Mesenchymal stem cell (in vitro differentiated cells and primary cell): ENCODE data around the gene CRK. TPM values are rescaled to one million over a fixed set of nuclear protein-coding genes. Genes with fewer than 3 reads are reported as not detected.

Source experiments
- DNase-seq: peaks from one replicate; pipeline ENCODE4 v3.0.0-alpha.2; 2013
- H2AFZ ChIP-seq: one replicate; pipeline ENCODE4 v1.6.1; 2013; ENCODE audit warnings: low read depth, mild to moderate bottlenecking, control low read depth, inconsistent platforms, low read length, moderate library complexity
- H2AK5ac ChIP-seq: 2 replicates; pipeline ENCODE4 v1.6.1; 2013; ENCODE audit warnings: low read length, moderate library complexity, mild to moderate bottlenecking, inconsistent platforms; ENCODE audit not compliant: severe bottlenecking
- H2BK120ac ChIP-seq: one replicate; pipeline ENCODE4 v1.6.1; 2013; ENCODE audit warnings: low read depth, mild to moderate bottlenecking, inconsistent platforms, low read length, moderate library complexity
- H2BK12ac ChIP-seq, 2 experiments: one replicate each; pipeline ENCODE4 v1.6.1; 2013; ENCODE audit warnings: inconsistent platforms in 2 of 2, low read length in 2 of 2, mild to moderate bottlenecking in 2 of 2, moderate library complexity in 2 of 2, control low read depth in 1 of 2
- H2BK15ac ChIP-seq: one replicate; pipeline ENCODE4 v1.6.1; 2013; ENCODE audit warnings: mild to moderate bottlenecking, low read depth, inconsistent platforms; ENCODE audit not compliant: poor library complexity, severe bottlenecking
- H2BK5ac ChIP-seq: 2 replicates; pipeline ENCODE4 v1.6.1; 2013; ENCODE audit warnings: low read depth, mild to moderate bottlenecking, low read length, control low read depth, inconsistent platforms; ENCODE audit not compliant: poor library complexity, severe bottlenecking
- H3K14ac ChIP-seq, 2 experiments: one replicate each; pipeline ENCODE4 v1.6.1; 2013; ENCODE audit warnings: inconsistent platforms in 2 of 2, low read length in 2 of 2, control low read depth in 1 of 2, mild to moderate bottlenecking in 1 of 2, moderate library complexity in 1 of 2
- H3K18ac ChIP-seq, 2 experiments: one replicate each; pipeline ENCODE4 v1.6.1; 2013; ENCODE audit warnings: inconsistent platforms in 2 of 2, low read length in 2 of 2, control low read depth in 1 of 2, low read depth in 1 of 2, mild to moderate bottlenecking in 1 of 2
- H3K23ac ChIP-seq, 2 experiments: one replicate each; pipeline ENCODE4 v1.6.1; 2013; ENCODE audit warnings: inconsistent platforms in 2 of 2, low read length in 2 of 2, mild to moderate bottlenecking in 2 of 2, moderate library complexity in 2 of 2, control low read depth in 1 of 2
- H3K27ac ChIP-seq: 2 replicates; pipeline ENCODE4 v1.5.1; 2013; ENCODE audit warnings: mild to moderate bottlenecking, moderate library complexity, low read length, control low read depth, inconsistent platforms; ENCODE audit not compliant: poor library complexity, severe bottlenecking
- H3K27me3 ChIP-seq, 2 experiments: 2 replicates each; pipeline versions ENCODE4 v1.6.1 to v1.7.0; 2013; ENCODE audit warnings: low read length in 2 of 2, mild to moderate bottlenecking in 2 of 2, moderate library complexity in 2 of 2, control low read depth in 1 of 2, inconsistent platforms in 1 of 2; ENCODE audit not compliant: control insufficient read depth in 1 of 2, insufficient read depth in 1 of 2
- H3K36me3 ChIP-seq, 2 experiments: 2 replicates each; pipeline versions ENCODE4 v1.6.1 to v1.7.0; 2013; ENCODE audit warnings: low read length in 2 of 2, control low read depth in 1 of 2, inconsistent platforms in 1 of 2, low read depth in 1 of 2, mild to moderate bottlenecking in 1 of 2; ENCODE audit not compliant: insufficient read depth in 2 of 2, control insufficient read depth in 1 of 2
- H3K4ac ChIP-seq, 2 experiments: one replicate each; pipeline ENCODE4 v1.6.1; 2013; ENCODE audit warnings: inconsistent platforms in 2 of 2, low read length in 2 of 2, mild to moderate bottlenecking in 2 of 2, moderate library complexity in 2 of 2, control low read depth in 1 of 2, low read depth in 1 of 2
- H3K4me1 ChIP-seq: 2 replicates; pipeline ENCODE4 v1.6.1; 2013; ENCODE audit warnings: low read depth, low read length, control low read depth; ENCODE audit not compliant: control insufficient read depth, insufficient read depth
- H3K4me2 ChIP-seq: 2 replicates; pipeline ENCODE4 v1.6.1; 2013; ENCODE audit warnings: low read length, mild to moderate bottlenecking, inconsistent platforms; ENCODE audit not compliant: poor library complexity, severe bottlenecking
- H3K4me3 ChIP-seq, 2 experiments: 2 replicates each; pipeline versions ENCODE4 v1.5.1 to v1.7.0; 2013; ENCODE audit warnings: low read length in 2 of 2, mild to moderate bottlenecking in 2 of 2, control low read depth in 1 of 2, low read depth in 1 of 2; ENCODE audit not compliant: insufficient read depth in 1 of 2
- H3K79me1 ChIP-seq: replicated peaks from 2 replicates; pipeline ENCODE4 v1.6.1; 2013; ENCODE audit warnings: mild to moderate bottlenecking, control low read depth, low read length, inconsistent platforms; ENCODE audit not compliant: poor library complexity, severe bottlenecking
- H3K9ac ChIP-seq: 2 replicates; pipeline ENCODE4 v1.7.0; 2013; ENCODE audit warnings: mild to moderate bottlenecking, low read length, moderate library complexity
- H3K9me3 ChIP-seq: 2 replicates; pipeline ENCODE4 v1.7.0; 2013; ENCODE audit warnings: mild to moderate bottlenecking, low read length; ENCODE audit not compliant: control insufficient read depth
- H4K8ac ChIP-seq: one replicate; pipeline ENCODE4 v1.6.1; 2013; ENCODE audit warnings: inconsistent platforms, mild to moderate bottlenecking, low read length, moderate library complexity
- H4K91ac ChIP-seq: one replicate; pipeline ENCODE4 v1.6.1; 2013; ENCODE audit warnings: mild to moderate bottlenecking, low read length, inconsistent platforms
- WGBS: methylation state at CpG from one replicate; pipeline ENCODE4 v1.1.7; 2013; ENCODE audit warnings: mixed read lengths; 5-methylcytosine and 5-hydroxymethylcytosine counted together
- polyA plus RNA-seq, 2 experiments: library from polyadenylated mRNA; stranded (reverse); fragments of 200-250 nt; gene quantifications; one replicate each; pipeline ENCODE4 v1.2.3, GENCODE V29; 2013

The CRK gene
- 51.6 TPM for polyA plus RNA-seq (2013, experiment 1 of 2)
- 53.7 TPM for polyA plus RNA-seq (2013, experiment 2 of 2)

GRCh38 chr17:1455797-1456599 lies at the start of gene CRK:
CRK (minus strand) TSS chr17:1456232; CDS start chr17:1456117, 115 bp downstream.
- H3K14ac ChIP-seq, result peak within 1 kb of the TSS; percentile 86 to 99
- WGBS, result under 1% methylated on average over 71 of the region's 93 CpGs
- no peaks in the 10 kb centered on the region for H3K9me3 ChIP-seq
- H3K27me3 ChIP-seq, result no peaks in the 10 kb centered on the region
- peaks cover 8 to 14% of the 10 kb centered on the region in 2 experiments for H3K36me3 ChIP-seq
- peaks cover 4% of the 10 kb centered on the region for H3K79me1 ChIP-seq
- peak; percentile 95 for DNase-seq
- H3K9ac ChIP-seq, result peak within 1 kb of the TSS; percentile 96
- peak within 1 kb of the TSS; percentile 58 for H2AFZ ChIP-seq
- peak within 1 kb of the TSS; percentile 98 for H2BK5ac ChIP-seq
- peak within 1 kb of the TSS; percentile 90 for H2BK15ac ChIP-seq
- H2BK120ac ChIP-seq, result peak within 1 kb of the TSS; percentile 3
- H2BK12ac ChIP-seq, result peak within 1 kb of the TSS; percentile 66 to 80
- peak within 1 kb of the TSS; percentile 83 to 99 for H3K4me3 ChIP-seq
- peaks cover 22% of the 10 kb centered on the region for H3K4me1 ChIP-seq
- peak within 1 kb of the TSS; percentile 78 for H3K27ac ChIP-seq
- peak within 1 kb of the TSS; percentile 99 for H4K91ac ChIP-seq
- H3K4me2 ChIP-seq, result peak within 1 kb of the TSS; percentile 91
- H3K23ac ChIP-seq, result peak within 1 kb of the TSS in 1 of 2 experiments; percentile 91
- H4K8ac ChIP-seq, result peak within 1 kb of the TSS; percentile 94
- H2AK5ac ChIP-seq, result peak within 1 kb of the TSS; percentile 86
- H3K18ac ChIP-seq, result peak within 1 kb of the TSS; percentile 98 to 99
- peak within 1 kb of the TSS; percentile 98 to 100 for H3K4ac ChIP-seq

- 98% methylated on average over 5 of the region's 5 CpGs for WGBS
- Histone ChIP-seq H3K27me3 (no peaks in the 10 kb centered on the region), H3K4me2 (no peak overlapping the region), H3K18ac (no peak overlapping the region), H2BK120ac (no peak overlapping the region), H3K14ac (no peak overlapping the region), H3K36me3 (peaks cover 34 to 38% of the 10 kb centered on the region in 2 experiments), H4K91ac (no peak overlapping the region), H3K4me3 (no peak overlapping the region), H2BK12ac (no peak overlapping the region), H3K4me1 (peaks cover 3% of the 10 kb centered on the region), H3K23ac (no peak overlapping the region), H3K79me1 (peaks cover 10% of the 10 kb centered on the region), H3K9ac (no peak overlapping the region), H2AFZ (no peak overlapping the region), H2AK5ac (no peak overlapping the region), H2BK5ac (no peak overlapping the region), H3K4ac (no peak overlapping the region), H4K8ac (no peak overlapping the region), H3K27ac (no peak overlapping the region), H2BK15ac (no peak overlapping the region), H3K9me3 (no peaks in the 10 kb centered on the region)
- DNase-seq, result no peak
Measured at GRCh38 chr17:1505586-1505985, 49.6 kb upstream of the CRK start.

- DNase-seq, result no peak
- Histone ChIP-seq H2BK120ac (no peak overlapping the region), H2BK12ac (no peak overlapping the region), H3K4me1 (peaks cover 3% of the 10 kb centered on the region), H3K23ac (peak overlapping the region in 1 of 2 experiments; percentile 9), H3K4me3 (no peak overlapping the region), H3K79me1 (peaks cover 10% of the 10 kb centered on the region), H3K36me3 (peaks cover 33 to 38% of the 10 kb centered on the region in 2 experiments), H2AK5ac (no peak overlapping the region), H3K9ac (no peak overlapping the region), H2AFZ (no peak overlapping the region), H4K91ac (no peak overlapping the region), H2BK15ac (no peak overlapping the region), H3K27me3 (no peaks in the 10 kb centered on the region), H3K9me3 (no peaks in the 10 kb centered on the region), H3K18ac (no peak overlapping the region), H3K14ac (no peak overlapping the region), H4K8ac (no peak overlapping the region), H3K4me2 (no peak overlapping the region), H3K27ac (no peak overlapping the region), H3K4ac (no peak overlapping the region), H2BK5ac (no peak overlapping the region)
- WGBS, result 96% methylated on average over 3 of the region's 3 CpGs
Measured at GRCh38 chr17:1504866-1505265, 48.8 kb upstream of the CRK start.

- Histone ChIP-seq H2BK15ac (no peak overlapping the region), H4K91ac (no peak overlapping the region), H2BK12ac (no peak overlapping the region), H3K36me3 (peaks cover 25 to 26% of the 10 kb centered on the region in 2 experiments), H2BK120ac (no peak overlapping the region), H4K8ac (no peak overlapping the region), H3K27me3 (no peaks in the 10 kb centered on the region), H3K9me3 (no peaks in the 10 kb centered on the region), H3K27ac (no peak overlapping the region), H2BK5ac (no peak overlapping the region), H3K4ac (no peak overlapping the region), H2AFZ (no peak overlapping the region), H3K18ac (no peak overlapping the region), H2AK5ac (no peak overlapping the region), H3K79me1 (peaks cover 6% of the 10 kb centered on the region), H3K23ac (no peak overlapping the region), H3K9ac (no peak overlapping the region), H3K4me2 (no peak overlapping the region), H3K4me3 (no peak overlapping the region), H3K14ac (no peak overlapping the region), H3K4me1 (peaks cover 3% of the 10 kb centered on the region)
- 80% methylated on average over 10 of the region's 10 CpGs for WGBS
- DNase-seq, result no peak
Measured at GRCh38 chr17:1503699-1504098, 47.7 kb upstream of the CRK start.
